ENCODE measurements around the gene VWA3A. TPM values are rescaled to one million over a fixed set of nuclear protein-coding genes. Genes with fewer than 3 reads are reported as not detected.
A peak's percentile ranks its signal among the peaks of the same experiment; 100 is the strongest.

Gene VWA3A
- total and polyA plus RNA-seq, 8 donors = 0.30 to 0.37 TPM; not detected in 6

- intact Hi-C loops (cut with DNase I; ENCODE audit: low total_unique reads) = no loop called here
- H3K27ac ChIP-seq = peak overlapping the region in 3 of 5 donors; percentile 22 to 61 (median 34)
- DNase-seq = peak; percentile 19 to 37
Measured at GRCh38 chr16:22070361-22071330, 21.7 kb upstream of the VWA3A start.

GRCh38 chr16:22071331-22071910 lies 20.9 kb upstream of the VWA3A start:
- Histone ChIP-seq H3K36me3 (peaks cover 0 to 4% (median 1%) of the 10 kb centered on the region in 4 donors), H3K4me3 (no peak overlapping the region), H3K27me3 (no peaks in the 10 kb centered on the region), H3K9me3 (peaks cover 0 to 4% (median 0%) of the 10 kb centered on the region in 4 donors), H3K27ac (peak overlapping the region in 3 of 5 donors; percentile 22 to 61 (median 34)), H3K4me1 (peaks cover 5 to 40% (median 25%) of the 10 kb centered on the region in 4 donors)
- intact Hi-C loops (cut with DNase I; ENCODE audit: low total_unique reads) = no loop called here
- WGBS, 5 donors = 66 to 74% (median 70%) methylated on average over 7 of the region's 7 CpGs
- DNase-seq = no peak
- no peak for TF ChIP-seq EP300 (IDR thresholded peaks at IDR 0.05)
- no peak for TF ChIP-seq POLR2A (IDR thresholded peaks at IDR 0.05)
- no peak for TF ChIP-seq CTCF (IDR thresholded peaks at IDR 0.05)
- no peak for TF ChIP-seq POLR2AphosphoS5 (IDR thresholded peaks at IDR 0.05)

More at GRCh38 chr16:22070361-22071330, 21.7 kb upstream of the VWA3A start:
- H3K27me3 ChIP-seq = no peaks in the 10 kb centered on the region
- H3K4me3 ChIP-seq = no peak overlapping the region
- no peaks in the 10 kb centered on the region for H3K36me3 ChIP-seq
- peaks cover 0 to 4% (median 0%) of the 10 kb centered on the region in 4 donors for H3K9me3 ChIP-seq
- TF ChIP-seq POLR2AphosphoS5 (IDR thresholded peaks at IDR 0.05) = no peak
- no peak for TF ChIP-seq POLR2A (IDR thresholded peaks at IDR 0.05)
- TF ChIP-seq CTCF (IDR thresholded peaks at IDR 0.05) = no peak
- no peak for TF ChIP-seq EP300 (IDR thresholded peaks at IDR 0.05)
- 22 to 39% (median 37%) methylated on average over 12 of the region's 12 CpGs for WGBS, 5 donors
- peaks cover 5 to 40% (median 25%) of the 10 kb centered on the region in 4 donors for H3K4me1 ChIP-seq

- Histone ChIP-seq H3K27me3 (no peaks in the 10 kb centered on the region), H3K4me3 (no peak overlapping the region), H3K4me1 (peaks cover 5 to 40% (median 25%) of the 10 kb centered on the region in 4 donors), H3K27ac (no peak overlapping the region), H3K9me3 (no peaks in the 10 kb centered on the region), H3K36me3 (peaks cover 0 to 10% (median 2%) of the 10 kb centered on the region in 4 donors)
- no peak for DNase-seq
- intact Hi-C loops (cut with DNase I; ENCODE audit: low total_unique reads) = no loop called here
- no peak for TF ChIP-seq EP300 (IDR thresholded peaks at IDR 0.05)
- no peak for TF ChIP-seq POLR2A (IDR thresholded peaks at IDR 0.05)
- no peak for TF ChIP-seq CTCF (IDR thresholded peaks at IDR 0.05)
- no peak for TF ChIP-seq POLR2AphosphoS5 (IDR thresholded peaks at IDR 0.05)
- WGBS, 5 donors = 55 to 71% (median 59%) methylated on average over 3 of the region's 3 CpGs
Measured at GRCh38 chr16:22073350-22073749, 19.0 kb upstream of the VWA3A start.

GRCh38 chr16:22075043-22075757 lies 17.1 kb upstream of the VWA3A start:
- no peaks in the 10 kb centered on the region for H3K9me3 ChIP-seq
- WGBS, 5 donors = 86 to 96% (median 93%) methylated on average over 11 of the region's 11 CpGs
- peaks cover 0 to 17% (median 12%) of the 10 kb centered on the region in 4 donors for H3K36me3 ChIP-seq
- TF ChIP-seq CTCF (IDR thresholded peaks at IDR 0.05) (no peak), EP300 (IDR thresholded peaks at IDR 0.05) (no peak), POLR2AphosphoS5 (IDR thresholded peaks at IDR 0.05) (no peak), POLR2A (IDR thresholded peaks at IDR 0.05) (no peak)
- no peak overlapping the region for H3K27ac ChIP-seq
- intact Hi-C loops (cut with DNase I; ENCODE audit: low total_unique reads) = loop anchor here (5.0 kb wide), 1 partner anchor 78 kb away; no protein-coding TSS in a partner anchor
- no peak for DNase-seq
- H3K4me3 ChIP-seq = no peak overlapping the region
- peaks cover 3 to 34% (median 21%) of the 10 kb centered on the region in 4 donors for H3K4me1 ChIP-seq
- no peaks in the 10 kb centered on the region for H3K27me3 ChIP-seq

Measured in stomach (tissue), 9 donors.